RWPE2 (cell line): ENCODE data around the gene IGSF3.
A peak's percentile ranks its signal among the peaks of the same experiment; 100 is the strongest.

ENCODE experiments used
- ATAC-seq: fragments of 200-7000 bp; cut with Tn5 transposase; 3 replicates; pipeline ENCODE4 v1.9.1; 2021; ENCODE audit warnings: low read depth
- DNase-seq: peaks from one replicate; pipeline ENCODE4 v3.0.0-alpha.2; 2020; ENCODE audit warnings: low spot score
- H3K27ac ChIP-seq: fragments of 450-650 bp; 2 replicates; pipeline ENCODE4 v1.5.1; 2017; ENCODE audit warnings: mild to moderate bottlenecking; ENCODE audit not compliant: poor library complexity, severe bottlenecking
- H3K27me3 ChIP-seq: fragments of 250-450 bp; sonication (Bioruptor Pico); 2 replicates; pipeline ENCODE4 v1.5.1; 2021; ENCODE audit warnings: mild to moderate bottlenecking, moderate library complexity; ENCODE audit not compliant: insufficient read depth, poor library complexity, severe bottlenecking
- H3K36me3 ChIP-seq: fragments of 250-450 bp; sonication (Bioruptor Pico); 2 replicates; pipeline ENCODE4 v1.5.1; 2020; ENCODE audit warnings: low read depth, mild to moderate bottlenecking, moderate library complexity
- H3K4me1 ChIP-seq: fragments of 250-450 bp; sonication (Bioruptor Pico); 2 replicates; pipeline ENCODE4 v1.5.1; 2021; ENCODE audit warnings: mild to moderate bottlenecking, moderate library complexity; ENCODE audit not compliant: insufficient read depth, poor library complexity, severe bottlenecking
- H3K4me3 ChIP-seq: fragments of 250-450 bp; sonication (Bioruptor Pico); 2 replicates; pipeline ENCODE4 v1.5.1; 2021; ENCODE audit warnings: mild to moderate bottlenecking, moderate library complexity; ENCODE audit not compliant: severe bottlenecking
- H3K9me3 ChIP-seq: fragments of 250-450 bp; sonication (Bioruptor Pico); 2 replicates; pipeline ENCODE4 v1.5.1; 2021; ENCODE audit warnings: mild to moderate bottlenecking, moderate library complexity; ENCODE audit not compliant: severe bottlenecking
- CTCF ChIP-seq: fragments of 450-650 bp; IDR thresholded peaks from one replicate; pipeline ENCODE4 v1.5.1; 2017; ENCODE audit warnings: mild to moderate bottlenecking, moderate library complexity; ENCODE audit not compliant: poor library complexity, severe bottlenecking

IGSF3 gene

GRCh38 chr1:116537898-116538297 is 129.6 kb downstream of the IGSF3 start:
- ATAC-seq (no peak), DNase-seq (no peak)
- no peaks in the 10 kb centered on the region for H3K9me3 ChIP-seq
- peaks cover 45% of the 10 kb centered on the region for H3K4me1 ChIP-seq
- no peaks in the 10 kb centered on the region for H3K27me3 ChIP-seq
- peak overlapping the region; percentile 87 for H3K27ac ChIP-seq
- TF ChIP-seq CTCF = no peak
- no peak overlapping the region for H3K4me3 ChIP-seq
- peaks cover 15% of the 10 kb centered on the region for H3K36me3 ChIP-seq

GRCh38 chr1:116537040-116537831 is 130.3 kb downstream of the IGSF3 start:
- H3K36me3 ChIP-seq = peaks cover 15% of the 10 kb centered on the region
- no peak for TF ChIP-seq CTCF
- no peaks in the 10 kb centered on the region for H3K27me3 ChIP-seq
- no peaks in the 10 kb centered on the region for H3K9me3 ChIP-seq
- H3K27ac ChIP-seq = peak overlapping the region; percentile 87
- ATAC-seq = peak; percentile 99
- H3K4me1 ChIP-seq = peaks cover 45% of the 10 kb centered on the region
- peak; percentile 96 for DNase-seq
- H3K4me3 ChIP-seq = no peak overlapping the region

- no peak for TF ChIP-seq CTCF
- Histone ChIP-seq H3K27me3 (no peaks in the 10 kb centered on the region), H3K27ac (no peak overlapping the region), H3K9me3 (no peaks in the 10 kb centered on the region), H3K4me3 (no peak overlapping the region), H3K4me1 (peaks cover 35% of the 10 kb centered on the region), H3K36me3 (peaks cover 15% of the 10 kb centered on the region)
- ATAC-seq (no peak), DNase-seq (no peak)
Observed at GRCh38 chr1:116534014-116534739, 133.4 kb downstream of the IGSF3 start.

GRCh38 chr1:116533429-116533820 is 134.1 kb downstream of the IGSF3 start:
- no peak overlapping the region for H3K4me3 ChIP-seq
- DNase-seq (no peak), ATAC-seq (no peak)
- H3K4me1 ChIP-seq = peaks cover 30% of the 10 kb centered on the region
- H3K9me3 ChIP-seq = no peaks in the 10 kb centered on the region
- peaks cover 15% of the 10 kb centered on the region for H3K36me3 ChIP-seq
- no peaks in the 10 kb centered on the region for H3K27me3 ChIP-seq
- TF ChIP-seq CTCF = no peak
- H3K27ac ChIP-seq = no peak overlapping the region
